GM21423 (cell line): ENCODE data around the gene SERPINE2.

ENCODE experiments used
- ATAC-seq: cut with Tn5 transposase; IDR thresholded peaks from one replicate; pipeline ENCODE4 v1.9.1; 2021; ENCODE audit warnings: mild to moderate bottlenecking, moderate library complexity; ENCODE audit not compliant: unreplicated experiment

SERPINE2 gene

GRCh38 chr2:224046752-224047151, 7.7 kb upstream of the SERPINE2 start:
- no peak for ATAC-seq

- no peak for ATAC-seq
Observed at GRCh38 chr2:224042191-224042696, 3.2 kb upstream of the SERPINE2 start.

- ATAC-seq = no peak
Observed at GRCh38 chr2:224041554-224041953, 2.5 kb upstream of the SERPINE2 start.

GRCh38 chr2:224040753-224041152, 1.7 kb upstream of the SERPINE2 start:
- ATAC-seq = no peak

GRCh38 chr2:224039770-224040440, 819 bp upstream of the SERPINE2 start:
- ATAC-seq = peak; percentile 9

GRCh38 chr2:224038830-224039079, 331 bp downstream of the SERPINE2 start:
- ATAC-seq = peak; percentile 21

GRCh38 chr2:224038049-224038829, 847 bp downstream of the SERPINE2 start:
- ATAC-seq = peak; percentile 51

- ATAC-seq = no peak
Observed at GRCh38 chr2:224036731-224037361, 2.2 kb downstream of the SERPINE2 start.

- ATAC-seq = no peak
Observed at GRCh38 chr2:224034017-224034416, 5.1 kb downstream of the SERPINE2 start.

GRCh38 chr2:224033601-224034000, 5.5 kb downstream of the SERPINE2 start:
- no peak for ATAC-seq

GRCh38 chr2:224032283-224032682, 6.8 kb downstream of the SERPINE2 start:
- no peak for ATAC-seq

GRCh38 chr2:224031358-224031970, 7.6 kb downstream of the SERPINE2 start:
- ATAC-seq = no peak

GRCh38 chr2:224030786-224031185, 8.3 kb downstream of the SERPINE2 start:
- no peak for ATAC-seq

GRCh38 chr2:224029876-224030275, 9.2 kb downstream of the SERPINE2 start:
- no peak for ATAC-seq

GRCh38 chr2:224027931-224028330, 11.2 kb downstream of the SERPINE2 start:
- no peak for ATAC-seq

GRCh38 chr2:224027070-224027469, 12.0 kb downstream of the SERPINE2 start:
- ATAC-seq = no peak

- ATAC-seq = peak; percentile 92
Observed at GRCh38 chr2:224025874-224026273, 13.2 kb downstream of the SERPINE2 start.

- no peak for ATAC-seq
Observed at GRCh38 chr2:224024270-224024669, 14.8 kb downstream of the SERPINE2 start.

- ATAC-seq = no peak
Observed at GRCh38 chr2:224023188-224023587, 15.9 kb downstream of the SERPINE2 start.

GRCh38 chr2:224022486-224022885, 16.6 kb downstream of the SERPINE2 start:
- ATAC-seq = no peak

- no peak for ATAC-seq
Observed at GRCh38 chr2:224020523-224020922, 18.6 kb downstream of the SERPINE2 start.

- ATAC-seq = no peak
Observed at GRCh38 chr2:224017957-224018356, 21.1 kb downstream of the SERPINE2 start.
